ENCODE results near the gene ALDH1B1. TPM values are rescaled to one million over a fixed set of nuclear protein-coding genes. Genes with fewer than 3 reads are reported as not detected.

Gene ALDH1B1
- total RNA-seq, 1 experiment from 2014 or later: 13.3 TPM

DNA sequence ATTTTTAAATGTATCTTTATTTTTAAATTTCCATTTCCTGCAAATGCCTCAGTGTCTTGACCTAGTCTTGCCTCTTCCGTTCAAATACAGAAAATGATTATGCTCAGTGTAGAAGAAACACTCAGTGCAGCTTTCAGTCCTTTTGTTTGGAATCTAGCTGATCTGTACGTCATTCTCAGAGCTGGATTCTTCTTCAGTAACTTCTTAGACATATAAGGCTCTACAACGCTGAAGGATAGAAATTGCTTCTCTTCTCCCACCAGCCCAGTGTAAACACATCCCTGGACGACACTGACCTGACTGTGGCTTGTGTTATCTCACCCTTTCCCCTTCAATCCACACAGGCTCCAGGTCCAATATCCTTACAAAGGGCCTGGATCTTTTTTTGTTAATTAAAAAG, 3.2 kb upstream of the ALDH1B1 start:
- no peak for TF ChIP-seq CTCF (IDR thresholded peaks at IDR 0.05; ENCODE audit: unreplicated experiment)
- Mint-ChIP-seq H3K9me3 (ENCODE audit: low read depth, unreplicated experiment) (peaks cover 4% of the 10 kb centered on the region), H3K4me3 (ENCODE audit: low read depth, unreplicated experiment) (no peak overlapping the region), H3K4me1 (ENCODE audit: low read depth, unreplicated experiment) (peaks cover 8% of the 10 kb centered on the region), H3K27ac (ENCODE audit: unreplicated experiment) (no peak overlapping the region), H3K27me3 (ENCODE audit: unreplicated experiment) (no peaks in the 10 kb centered on the region), H3K36me3 (ENCODE audit: insufficient read depth, unreplicated experiment) (peaks cover 15% of the 10 kb centered on the region)
- intact Hi-C loops (cut with micrococcal nuclease; ENCODE audit: unreplicated experiment): no loop called here
- BruUV-seq (replicated peaks): no TSS peak
- CTCF ChIA-PET: no interaction called here
- DNase-seq: no peak

DNA sequence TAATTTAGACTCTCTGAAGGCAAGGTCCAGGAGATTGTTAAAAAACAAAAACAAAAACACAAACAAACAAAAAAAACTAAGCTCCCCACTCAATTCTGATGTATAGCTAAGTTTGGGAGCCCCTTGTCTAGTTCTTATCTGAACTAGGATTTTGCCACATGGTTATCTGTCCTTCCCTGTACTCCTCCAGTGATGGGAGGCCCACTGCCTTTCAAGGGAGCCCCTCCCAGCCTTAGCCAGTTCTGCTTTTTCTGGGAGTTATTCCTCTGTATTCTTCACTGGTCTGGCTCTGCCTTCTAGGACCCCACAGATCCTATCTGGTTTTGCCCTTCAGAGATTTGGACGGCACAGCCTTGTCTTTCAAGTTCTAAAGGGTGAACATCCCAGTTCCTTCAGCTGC, 2.1 kb upstream of the ALDH1B1 start:
- Mint-ChIP-seq H3K9me3 (ENCODE audit: low read depth, unreplicated experiment) (no peaks in the 10 kb centered on the region), H3K36me3 (ENCODE audit: insufficient read depth, unreplicated experiment) (peaks cover 12% of the 10 kb centered on the region), H3K27ac (ENCODE audit: unreplicated experiment) (no peak overlapping the region), H3K27me3 (ENCODE audit: unreplicated experiment) (no peaks in the 10 kb centered on the region), H3K4me3 (ENCODE audit: low read depth, unreplicated experiment) (no peak overlapping the region), H3K4me1 (ENCODE audit: low read depth, unreplicated experiment) (peaks cover 8% of the 10 kb centered on the region)
- no peak for DNase-seq
- intact Hi-C loops (cut with micrococcal nuclease; ENCODE audit: unreplicated experiment): no loop called here
- CTCF ChIA-PET: no interaction called here
- no peak for TF ChIP-seq CTCF (IDR thresholded peaks at IDR 0.05; ENCODE audit: unreplicated experiment)
- no TSS peak for BruUV-seq (replicated peaks)

DNA sequence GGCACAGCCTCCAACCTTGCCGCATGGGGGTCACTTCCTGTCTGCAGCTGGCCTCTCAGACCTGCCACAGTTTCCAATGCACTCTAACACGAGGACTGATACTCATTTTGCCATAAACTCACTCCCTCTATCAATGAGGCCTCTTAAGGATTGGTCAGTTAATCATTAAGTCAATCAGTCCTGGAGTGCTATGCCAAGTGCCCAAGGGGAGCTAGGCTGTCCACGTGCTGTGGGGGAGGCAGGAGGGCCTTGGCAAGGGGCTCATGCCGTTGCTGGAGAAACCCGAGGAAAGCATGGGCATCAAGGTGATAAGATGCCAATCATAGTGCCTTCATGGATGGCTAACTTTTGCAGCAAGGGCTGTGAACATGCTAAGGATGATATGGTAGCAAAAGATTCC, 1.7 kb upstream of the ALDH1B1 start:
- no peak for TF ChIP-seq CTCF (IDR thresholded peaks at IDR 0.05; ENCODE audit: unreplicated experiment)
- peaks cover 12% of the 10 kb centered on the region for H3K36me3 Mint-ChIP-seq (ENCODE audit: insufficient read depth, unreplicated experiment)
- H3K27ac Mint-ChIP-seq (ENCODE audit: unreplicated experiment): no peak overlapping the region
- no peak overlapping the region for H3K4me3 Mint-ChIP-seq (ENCODE audit: low read depth, unreplicated experiment)
- H3K9me3 Mint-ChIP-seq (ENCODE audit: low read depth, unreplicated experiment): no peaks in the 10 kb centered on the region
- CTCF ChIA-PET: no interaction called here
- peaks cover 8% of the 10 kb centered on the region for H3K4me1 Mint-ChIP-seq (ENCODE audit: low read depth, unreplicated experiment)
- no peaks in the 10 kb centered on the region for H3K27me3 Mint-ChIP-seq (ENCODE audit: unreplicated experiment)
- intact Hi-C loops (cut with micrococcal nuclease; ENCODE audit: unreplicated experiment): no loop called here
- BruUV-seq (replicated peaks): no TSS peak
- no peak for DNase-seq

DNA sequence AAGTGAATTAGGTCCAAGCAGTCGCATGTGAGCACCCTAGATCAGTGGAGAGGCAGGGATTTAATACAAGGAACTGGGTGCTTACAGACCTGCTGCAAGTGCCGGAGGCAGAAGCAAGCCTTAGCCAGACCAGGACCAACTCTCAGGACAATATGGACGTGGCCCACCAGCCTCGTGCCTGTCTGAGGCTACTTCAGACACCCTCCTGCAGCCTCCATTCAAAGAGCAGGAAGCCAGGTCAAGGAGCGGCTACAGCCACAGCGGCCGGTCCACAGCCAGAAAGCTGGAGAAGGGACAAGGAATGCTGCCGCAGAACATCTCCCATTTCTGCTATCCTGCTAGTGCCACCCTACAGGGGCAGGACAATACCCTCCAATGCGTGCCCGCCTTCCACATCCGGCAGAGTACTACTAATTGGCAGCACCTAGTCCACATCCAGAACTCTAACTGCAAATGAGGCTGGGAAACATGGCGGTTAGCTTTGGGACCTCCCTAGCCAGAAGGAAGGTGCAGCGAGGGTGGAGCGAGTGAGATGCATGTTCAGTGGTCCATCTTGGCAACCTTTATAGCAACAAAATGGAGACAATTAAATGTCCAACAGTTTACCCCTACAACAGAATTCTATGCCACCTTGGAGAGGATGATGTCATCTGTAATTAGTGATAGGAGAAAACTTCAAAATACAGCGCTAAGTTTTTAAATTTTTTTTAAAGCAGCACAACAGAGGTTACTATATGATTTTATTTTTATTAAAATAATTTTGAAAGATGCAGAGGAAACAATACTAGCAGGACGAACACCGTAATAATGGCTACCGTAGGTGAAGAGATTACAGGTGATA, 1.0 kb upstream of the ALDH1B1 start:
- Mint-ChIP-seq H3K4me3 (ENCODE audit: low read depth, unreplicated experiment) (peak overlapping the region; percentile 78), H3K27me3 (ENCODE audit: unreplicated experiment) (no peaks in the 10 kb centered on the region), H3K36me3 (ENCODE audit: insufficient read depth, unreplicated experiment) (peaks cover 12% of the 10 kb centered on the region), H3K4me1 (ENCODE audit: low read depth, unreplicated experiment) (peaks cover 8% of the 10 kb centered on the region), H3K27ac (ENCODE audit: unreplicated experiment) (no peak overlapping the region), H3K9me3 (ENCODE audit: low read depth, unreplicated experiment) (no peaks in the 10 kb centered on the region)
- BruUV-seq (replicated peaks): no TSS peak
- TF ChIP-seq CTCF (IDR thresholded peaks at IDR 0.05; ENCODE audit: unreplicated experiment): no peak
- DNase-seq: no peak
- CTCF ChIA-PET: no interaction called here
- intact Hi-C loops (cut with micrococcal nuclease; ENCODE audit: unreplicated experiment): no loop called here

All from Calu3 (cell line).